ENCODE measurements around the gene SERHL2. TPM values are rescaled to one million over a fixed set of nuclear protein-coding genes. Genes with fewer than 3 reads are reported as not detected.
A peak's percentile ranks its signal among the peaks of the same experiment; 100 is the strongest.
"Not testable (repeated sequence)": the region's sequence is repeated elsewhere in the genome, so short reads cannot be mapped to it uniquely, and the experiment has no call there.

SERHL2 gene
- polyA plus RNA-seq, 3 donors from 2014 or later, result 1.9 TPM; not detected in 2

GRCh38 chr22:42548597-42549330 lies 5.0 kb upstream of the SERHL2 start:
- peaks cover 9 to 10% of the 10 kb centered on the region in 2 donors for H3K4me1 Mint-ChIP-seq

GRCh38 chr22:42549331-42550060 lies 4.3 kb upstream of the SERHL2 start:
- Mint-ChIP-seq H3K9me3 (no peaks in the 10 kb centered on the region), H3K36me3 (no peaks in the 10 kb centered on the region), H3K4me1 (peaks cover 10 to 12% of the 10 kb centered on the region in 2 donors), H3K27me3 (ENCODE audit: low read depth in 3 of 3) (peaks cover 2 to 5% (median 3%) of the 10 kb centered on the region in 3 donors), H3K4me3 (peak overlapping the region in 1 of 5 donors; percentile 47), H3K27ac (peak overlapping the region in 2 of 6 donors; percentile 2 to 5)
- no peak for DNase-seq

More at GRCh38 chr22:42548597-42549330, 5.0 kb upstream of the SERHL2 start:
- no peaks in the 10 kb centered on the region for H3K36me3 Mint-ChIP-seq
- H3K27ac Mint-ChIP-seq, result no peak overlapping the region
- H3K9me3 Mint-ChIP-seq, result no peaks in the 10 kb centered on the region
- no peak overlapping the region for H3K4me3 Mint-ChIP-seq
- H3K27me3 Mint-ChIP-seq (ENCODE audit: low read depth in 3 of 3), result peaks cover 2 to 5% (median 3%) of the 10 kb centered on the region in 3 donors
- DNase-seq, result no peak

GRCh38 chr22:42552294-42552647 lies 1.5 kb upstream of the SERHL2 start:
- H3K27me3 Mint-ChIP-seq (ENCODE audit: low read depth in 3 of 3); DNase-seq; H3K9me3 Mint-ChIP-seq; H3K36me3 Mint-ChIP-seq: not testable (repeated sequence)
- peak overlapping the region in 3 of 6 donors; percentile 3 to 83 (median 59) for H3K27ac Mint-ChIP-seq
- peak overlapping the region; percentile 71 to 81 (median 77) for H3K4me3 Mint-ChIP-seq
- H3K4me1 Mint-ChIP-seq, result peaks cover 10 to 12% of the 10 kb centered on the region in 2 donors

GRCh38 chr22:42560381-42560780 lies 6.6 kb downstream of the SERHL2 start:
- DNase-seq, result no peak
- Mint-ChIP-seq H3K36me3 (peaks cover 0 to 4% (median 0%) of the 10 kb centered on the region in 3 donors), H3K9me3 (no peaks in the 10 kb centered on the region), H3K27ac (no peak overlapping the region), H3K4me1 (no peaks in the 10 kb centered on the region), H3K27me3 (ENCODE audit: low read depth in 3 of 3) (peaks cover 0 to 1% (median 0%) of the 10 kb centered on the region in 3 donors), H3K4me3 (no peak overlapping the region)

- peaks cover 0 to 1% (median 0%) of the 10 kb centered on the region in 3 donors for H3K27me3 Mint-ChIP-seq (ENCODE audit: low read depth in 3 of 3)
- DNase-seq, result peak in 1 of 3 donors; percentile 10
- peaks cover 0 to 4% (median 0%) of the 10 kb centered on the region in 3 donors for H3K36me3 Mint-ChIP-seq
- no peak overlapping the region for H3K27ac Mint-ChIP-seq
- no peak overlapping the region for H3K4me3 Mint-ChIP-seq
- no peaks in the 10 kb centered on the region for H3K4me1 Mint-ChIP-seq
- H3K9me3 Mint-ChIP-seq, result no peaks in the 10 kb centered on the region
Measured at GRCh38 chr22:42560781-42561180, 7.0 kb downstream of the SERHL2 start.

GRCh38 chr22:42561856-42562255 lies 8.1 kb downstream of the SERHL2 start:
- Mint-ChIP-seq H3K36me3 (peaks cover 0 to 4% (median 0%) of the 10 kb centered on the region in 3 donors), H3K9me3 (no peaks in the 10 kb centered on the region), H3K27ac (no peak overlapping the region), H3K27me3 (ENCODE audit: low read depth in 3 of 3) (peaks cover 0 to 1% (median 0%) of the 10 kb centered on the region in 3 donors), H3K4me3 (no peak overlapping the region), H3K4me1 (no peaks in the 10 kb centered on the region)
- no peak for DNase-seq

GRCh38 chr22:42562279-42562678 lies 8.5 kb downstream of the SERHL2 start:
- DNase-seq, result no peak
- Mint-ChIP-seq H3K4me3 (no peak overlapping the region), H3K27me3 (ENCODE audit: low read depth in 3 of 3) (peaks cover 0 to 1% (median 0%) of the 10 kb centered on the region in 3 donors), H3K27ac (peak overlapping the region in 1 of 6 donors; percentile 40), H3K36me3 (peaks cover 0 to 4% (median 0%) of the 10 kb centered on the region in 3 donors), H3K4me1 (no peaks in the 10 kb centered on the region), H3K9me3 (no peaks in the 10 kb centered on the region)

GRCh38 chr22:42562684-42563083 lies 8.9 kb downstream of the SERHL2 start:
- Mint-ChIP-seq H3K4me1 (no peaks in the 10 kb centered on the region), H3K4me3 (no peak overlapping the region), H3K27ac (peak overlapping the region in 1 of 6 donors; percentile 40), H3K9me3 (no peaks in the 10 kb centered on the region), H3K36me3 (peaks cover 0 to 4% (median 0%) of the 10 kb centered on the region in 3 donors), H3K27me3 (ENCODE audit: low read depth in 3 of 3) (peaks cover 0 to 1% (median 0%) of the 10 kb centered on the region in 3 donors)
- no peak for DNase-seq

GRCh38 chr22:42563943-42564342 lies 10.2 kb downstream of the SERHL2 start:
- not testable (repeated sequence) for H3K27ac Mint-ChIP-seq; H3K4me1 Mint-ChIP-seq; H3K9me3 Mint-ChIP-seq; DNase-seq; H3K36me3 Mint-ChIP-seq; H3K27me3 Mint-ChIP-seq (ENCODE audit: low read depth in 3 of 3); H3K4me3 Mint-ChIP-seq

- no peaks in the 10 kb centered on the region for H3K9me3 Mint-ChIP-seq
- H3K4me1 Mint-ChIP-seq, result no peaks in the 10 kb centered on the region
- peaks cover 0 to 4% (median under 1%) of the 10 kb centered on the region in 3 donors for H3K36me3 Mint-ChIP-seq
- no peak overlapping the region for H3K27ac Mint-ChIP-seq
- no peak overlapping the region for H3K4me3 Mint-ChIP-seq
- DNase-seq, result no peak
- H3K27me3 Mint-ChIP-seq (ENCODE audit: low read depth in 3 of 3), result peaks cover 0 to under 1% (median 0%) of the 10 kb centered on the region in 3 donors
Measured at GRCh38 chr22:42564699-42565098, 10.9 kb downstream of the SERHL2 start.

- H3K36me3 Mint-ChIP-seq, result peaks cover 0 to 4% (median 2%) of the 10 kb centered on the region in 3 donors
- DNase-seq, result no peak
- no peaks in the 10 kb centered on the region for H3K4me1 Mint-ChIP-seq
- H3K27me3 Mint-ChIP-seq (ENCODE audit: low read depth in 3 of 3), result no peaks in the 10 kb centered on the region
- H3K4me3 Mint-ChIP-seq, result no peak overlapping the region
- H3K9me3 Mint-ChIP-seq, result no peaks in the 10 kb centered on the region
- no peak overlapping the region for H3K27ac Mint-ChIP-seq
Measured at GRCh38 chr22:42565956-42566355, 12.2 kb downstream of the SERHL2 start.

- H3K36me3 Mint-ChIP-seq; H3K27ac Mint-ChIP-seq; H3K9me3 Mint-ChIP-seq; H3K4me3 Mint-ChIP-seq; H3K27me3 Mint-ChIP-seq (ENCODE audit: low read depth in 3 of 3); H3K4me1 Mint-ChIP-seq; DNase-seq: not testable (repeated sequence)
Measured at GRCh38 chr22:42567950-42568349, 14.2 kb downstream of the SERHL2 start.

GRCh38 chr22:42570580-42570979 lies 16.8 kb downstream of the SERHL2 start:
- not testable (repeated sequence) for H3K9me3 Mint-ChIP-seq; H3K27ac Mint-ChIP-seq; DNase-seq; H3K4me3 Mint-ChIP-seq; H3K27me3 Mint-ChIP-seq (ENCODE audit: low read depth in 3 of 3); H3K4me1 Mint-ChIP-seq; H3K36me3 Mint-ChIP-seq

GRCh38 chr22:42571068-42571467 lies 17.3 kb downstream of the SERHL2 start:
- H3K27ac Mint-ChIP-seq; H3K4me3 Mint-ChIP-seq; H3K27me3 Mint-ChIP-seq (ENCODE audit: low read depth in 3 of 3); H3K4me1 Mint-ChIP-seq; H3K36me3 Mint-ChIP-seq; DNase-seq; H3K9me3 Mint-ChIP-seq: not testable (repeated sequence)
